Measurements from ENCODE around the gene GRIK1.

Gene GRIK1

GRCh38 chr21:29949991-29950390 lies 10.2 kb upstream of the GRIK1 start:
- Histone ChIP-seq H3K14ac (ENCODE audit: low read length) (no peak overlapping the region), H4K8ac (ENCODE audit: low read depth, low read length) (no peak overlapping the region), H3K4me2 (ENCODE audit: insufficient read depth, low read length, poor library complexity, severe bottlenecking) (no peak overlapping the region), H3K23ac (ENCODE audit: low read depth, low read length, poor library complexity) (no peak overlapping the region), H2BK12ac (ENCODE audit: low read length) (no peak overlapping the region), H3K4ac (ENCODE audit: low read length) (no peak overlapping the region), H4K91ac (ENCODE audit: low read depth, low read length, poor library complexity) (no peak overlapping the region), H3K9ac (ENCODE audit: low read depth, low read length, poor library complexity) (no peak overlapping the region), H3K36me3 (replicated peaks in 1 of 2; ENCODE audit: control insufficient read depth in 2 of 2, insufficient read depth in 2 of 2, low read length in 2 of 2) (no peaks in the 10 kb centered on the region), H3K79me1 (ENCODE audit: low read depth, low read length) (no peaks in the 10 kb centered on the region), H3K4me1 (ENCODE audit: control insufficient read depth in 2 of 2, insufficient read depth in 1 of 2, low read depth in 1 of 2, low read length in 2 of 2) (no peaks in the 10 kb centered on the region), H3K18ac (ENCODE audit: low read length) (no peak overlapping the region), H2BK5ac (ENCODE audit: low read length) (no peak overlapping the region), H2BK15ac (ENCODE audit: low read length) (no peak overlapping the region), H3K9me3 (replicated peaks in 1 of 2; ENCODE audit: control insufficient read depth in 2 of 2, insufficient read depth in 1 of 2, low read depth in 1 of 2, low read length in 2 of 2) (no peaks in the 10 kb centered on the region), H3K27ac (replicated peaks; ENCODE audit: low read length) (no peak overlapping the region), H2AFZ (ENCODE audit: low read length) (no peak overlapping the region), H3K4me3 (ENCODE audit: low read length in 2 of 2) (no peak overlapping the region), H2AK5ac (ENCODE audit: low read depth, low read length) (no peak overlapping the region), H3K27me3 (ENCODE audit: control insufficient read depth in 3 of 3, insufficient read depth in 3 of 3, low read depth in 1 of 3, low read length in 3 of 3) (peaks cover 0 to 24% (median 0%) of the 10 kb centered on the region in 3 experiments), H2BK120ac (ENCODE audit: low read depth, low read length) (no peak overlapping the region)
- WGBS, 2 donors (ENCODE audit: extremely low coverage in 2 of 2, insufficient read length in 2 of 2, insufficient replicate concordance in 1 of 2) = no CpG with 5 or more reads among the region's 1 CpG
- no peak for DNase-seq (ENCODE audit: low spot score)

GRCh38 chr21:29947119-29947518 lies 7.3 kb upstream of the GRIK1 start:
- Histone ChIP-seq H3K4me2 (ENCODE audit: insufficient read depth, low read length, poor library complexity, severe bottlenecking) (no peak overlapping the region), H3K18ac (ENCODE audit: low read length) (no peak overlapping the region), H2BK15ac (ENCODE audit: low read length) (no peak overlapping the region), H3K27ac (replicated peaks; ENCODE audit: low read length) (no peak overlapping the region), H2AK5ac (ENCODE audit: low read depth, low read length) (no peak overlapping the region), H3K9ac (ENCODE audit: low read depth, low read length, poor library complexity) (no peak overlapping the region), H3K23ac (ENCODE audit: low read depth, low read length, poor library complexity) (no peak overlapping the region), H2BK5ac (ENCODE audit: low read length) (no peak overlapping the region), H3K4me3 (ENCODE audit: low read length in 2 of 2) (no peak overlapping the region), H2BK12ac (ENCODE audit: low read length) (no peak overlapping the region), H3K4me1 (ENCODE audit: control insufficient read depth in 2 of 2, insufficient read depth in 1 of 2, low read depth in 1 of 2, low read length in 2 of 2) (no peaks in the 10 kb centered on the region), H4K8ac (ENCODE audit: low read depth, low read length) (no peak overlapping the region), H3K36me3 (replicated peaks in 1 of 2; ENCODE audit: control insufficient read depth in 2 of 2, insufficient read depth in 2 of 2, low read length in 2 of 2) (no peaks in the 10 kb centered on the region), H2AFZ (ENCODE audit: low read length) (no peak overlapping the region), H3K9me3 (replicated peaks in 1 of 2; ENCODE audit: control insufficient read depth in 2 of 2, insufficient read depth in 1 of 2, low read depth in 1 of 2, low read length in 2 of 2) (no peaks in the 10 kb centered on the region), H3K4ac (ENCODE audit: low read length) (no peak overlapping the region), H2BK120ac (ENCODE audit: low read depth, low read length) (no peak overlapping the region), H3K79me1 (ENCODE audit: low read depth, low read length) (no peaks in the 10 kb centered on the region), H3K27me3 (ENCODE audit: control insufficient read depth in 3 of 3, insufficient read depth in 3 of 3, low read depth in 1 of 3, low read length in 3 of 3) (peaks cover 0 to 37% (median 0%) of the 10 kb centered on the region in 3 experiments), H4K91ac (ENCODE audit: low read depth, low read length, poor library complexity) (no peak overlapping the region), H3K14ac (ENCODE audit: low read length) (no peak overlapping the region)
- no CpG with 5 or more reads among the region's 9 CpGs for WGBS, 2 donors (ENCODE audit: extremely low coverage in 2 of 2, insufficient read length in 2 of 2, insufficient replicate concordance in 1 of 2)
- DNase-seq (ENCODE audit: low spot score) = no peak

GRCh38 chr21:29943885-29944284 lies 4.1 kb upstream of the GRIK1 start:
- H3K14ac ChIP-seq (ENCODE audit: low read length) = no peak overlapping the region
- DNase-seq (ENCODE audit: low spot score) = no peak
- peaks cover 0 to 1% of the 10 kb centered on the region in 2 donors for H3K4me1 ChIP-seq (ENCODE audit: control insufficient read depth in 2 of 2, insufficient read depth in 1 of 2, low read depth in 1 of 2, low read length in 2 of 2)
- H3K27me3 ChIP-seq (ENCODE audit: control insufficient read depth in 3 of 3, insufficient read depth in 3 of 3, low read depth in 1 of 3, low read length in 3 of 3) = peaks cover 0 to 65% (median 15%) of the 10 kb centered on the region in 3 experiments
- peak overlapping the region; percentile 58 for H2AFZ ChIP-seq (ENCODE audit: low read length)
- H2BK12ac ChIP-seq (ENCODE audit: low read length) = no peak overlapping the region
- H3K27ac ChIP-seq (replicated peaks; ENCODE audit: low read length) = no peak overlapping the region
- no peak overlapping the region for H3K23ac ChIP-seq (ENCODE audit: low read depth, low read length, poor library complexity)
- no peak overlapping the region for H2AK5ac ChIP-seq (ENCODE audit: low read depth, low read length)
- no peaks in the 10 kb centered on the region for H3K9me3 ChIP-seq (replicated peaks in 1 of 2; ENCODE audit: control insufficient read depth in 2 of 2, insufficient read depth in 1 of 2, low read depth in 1 of 2, low read length in 2 of 2)
- no peak overlapping the region for H3K4me3 ChIP-seq (ENCODE audit: low read length in 2 of 2)
- no CpG with 5 or more reads among the region's 4 CpGs for WGBS, 2 donors (ENCODE audit: extremely low coverage in 2 of 2, insufficient read length in 2 of 2, insufficient replicate concordance in 1 of 2)
- H4K91ac ChIP-seq (ENCODE audit: low read depth, low read length, poor library complexity) = no peak overlapping the region
- no peaks in the 10 kb centered on the region for H3K79me1 ChIP-seq (ENCODE audit: low read depth, low read length)
- no peak overlapping the region for H3K9ac ChIP-seq (ENCODE audit: low read depth, low read length, poor library complexity)
- no peaks in the 10 kb centered on the region for H3K36me3 ChIP-seq (replicated peaks in 1 of 2; ENCODE audit: control insufficient read depth in 2 of 2, insufficient read depth in 2 of 2, low read length in 2 of 2)
- no peak overlapping the region for H4K8ac ChIP-seq (ENCODE audit: low read depth, low read length)
- H2BK5ac ChIP-seq (ENCODE audit: low read length) = no peak overlapping the region
- no peak overlapping the region for H3K4ac ChIP-seq (ENCODE audit: low read length)
- H2BK120ac ChIP-seq (ENCODE audit: low read depth, low read length) = no peak overlapping the region
- H2BK15ac ChIP-seq (ENCODE audit: low read length) = no peak overlapping the region
- H3K4me2 ChIP-seq (ENCODE audit: insufficient read depth, low read length, poor library complexity, severe bottlenecking) = no peak overlapping the region
- H3K18ac ChIP-seq (ENCODE audit: low read length) = no peak overlapping the region

GRCh38 chr21:29942034-29942433 lies 2.2 kb upstream of the GRIK1 start:
- H3K4me1 ChIP-seq (ENCODE audit: control insufficient read depth in 2 of 2, insufficient read depth in 1 of 2, low read depth in 1 of 2, low read length in 2 of 2) = peaks cover 0 to 1% of the 10 kb centered on the region in 2 donors

More at GRCh38 chr21:29942034-29942433, 2.2 kb upstream of the GRIK1 start:
- no peak overlapping the region for H3K14ac ChIP-seq (ENCODE audit: low read length)
- H3K79me1 ChIP-seq (ENCODE audit: low read depth, low read length) = no peaks in the 10 kb centered on the region
- no peak overlapping the region for H2BK12ac ChIP-seq (ENCODE audit: low read length)
- H2BK15ac ChIP-seq (ENCODE audit: low read length) = no peak overlapping the region
- H3K36me3 ChIP-seq (replicated peaks in 1 of 2; ENCODE audit: control insufficient read depth in 2 of 2, insufficient read depth in 2 of 2, low read length in 2 of 2) = no peaks in the 10 kb centered on the region
- no peak overlapping the region for H3K27ac ChIP-seq (replicated peaks; ENCODE audit: low read length)
- H2BK120ac ChIP-seq (ENCODE audit: low read depth, low read length) = no peak overlapping the region
- peaks cover 0 to 76% (median 26%) of the 10 kb centered on the region in 3 experiments for H3K27me3 ChIP-seq (ENCODE audit: control insufficient read depth in 3 of 3, insufficient read depth in 3 of 3, low read depth in 1 of 3, low read length in 3 of 3)
- no peak overlapping the region for H3K18ac ChIP-seq (ENCODE audit: low read length)
- no peak overlapping the region for H3K23ac ChIP-seq (ENCODE audit: low read depth, low read length, poor library complexity)
- H4K8ac ChIP-seq (ENCODE audit: low read depth, low read length) = no peak overlapping the region
- no peak overlapping the region for H2BK5ac ChIP-seq (ENCODE audit: low read length)
- H3K9me3 ChIP-seq (replicated peaks in 1 of 2; ENCODE audit: control insufficient read depth in 2 of 2, insufficient read depth in 1 of 2, low read depth in 1 of 2, low read length in 2 of 2) = peaks cover 0 to 3% of the 10 kb centered on the region in 2 donors
- WGBS, 2 donors (ENCODE audit: extremely low coverage in 2 of 2, insufficient read length in 2 of 2, insufficient replicate concordance in 1 of 2) = no CpG with 5 or more reads among the region's 1 CpG
- no peak for DNase-seq (ENCODE audit: low spot score)
- no peak overlapping the region for H3K9ac ChIP-seq (ENCODE audit: low read depth, low read length, poor library complexity)
- no peak overlapping the region for H2AK5ac ChIP-seq (ENCODE audit: low read depth, low read length)
- no peak overlapping the region for H3K4ac ChIP-seq (ENCODE audit: low read length)
- H4K91ac ChIP-seq (ENCODE audit: low read depth, low read length, poor library complexity) = no peak overlapping the region
- H3K4me2 ChIP-seq (ENCODE audit: insufficient read depth, low read length, poor library complexity, severe bottlenecking) = no peak overlapping the region
- no peak overlapping the region for H3K4me3 ChIP-seq (ENCODE audit: low read length in 2 of 2)
- no peak overlapping the region for H2AFZ ChIP-seq (ENCODE audit: low read length)

Measured in neuronal stem cell (in vitro differentiated cells).